HG02840 (cell line): ENCODE measurements around the gene SPTSSB.

Experiments
- ATAC-seq: cut with Tn5 transposase; IDR thresholded peaks from one replicate; pipeline ENCODE4 v1.9.1; 2021; ENCODE audit warnings: mild to moderate bottlenecking, moderate library complexity, moderate number of reproducible peaks; ENCODE audit not compliant: unreplicated experiment, low FRiP score

SPTSSB gene

DNA sequence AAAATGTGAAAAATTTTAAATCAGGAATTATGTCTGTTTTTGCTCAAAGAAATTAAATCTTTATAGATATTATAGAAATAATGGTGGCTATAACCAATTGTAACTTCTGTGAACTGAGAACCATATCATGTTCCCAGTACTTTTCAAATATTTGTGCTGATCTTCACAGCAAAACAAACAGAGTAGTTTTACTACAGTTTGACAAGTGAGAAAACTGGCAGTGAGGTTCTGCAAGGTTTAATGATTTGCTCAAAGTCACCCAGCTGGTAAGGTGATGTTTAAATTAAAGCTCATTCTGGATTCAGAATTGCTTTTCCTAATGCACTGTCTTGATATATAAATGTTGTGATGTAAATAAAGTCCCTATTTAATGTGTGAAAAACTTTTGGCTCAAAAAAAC lies 22.0 kb upstream of the SPTSSB start:
- ATAC-seq = no peak

DNA sequence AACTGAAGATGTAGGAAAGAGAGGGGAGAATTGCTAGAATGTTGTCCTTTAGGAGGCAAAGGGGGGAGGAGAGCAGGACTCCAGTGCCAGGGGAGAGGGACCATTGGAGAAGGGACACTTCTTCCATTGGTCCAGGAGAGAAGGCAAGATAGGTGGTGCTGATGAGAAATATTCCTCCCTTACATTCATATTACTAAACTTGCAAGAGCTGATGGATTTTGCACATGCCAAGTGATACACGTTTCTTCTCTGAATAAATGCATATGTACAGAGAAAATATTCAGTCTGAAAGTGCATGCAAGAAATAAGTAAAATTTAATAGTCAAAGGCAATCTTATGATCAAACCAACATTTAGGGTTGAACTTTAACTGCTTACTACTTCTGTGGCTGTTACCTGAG lies 21.5 kb upstream of the SPTSSB start:
- no peak for ATAC-seq

DNA sequence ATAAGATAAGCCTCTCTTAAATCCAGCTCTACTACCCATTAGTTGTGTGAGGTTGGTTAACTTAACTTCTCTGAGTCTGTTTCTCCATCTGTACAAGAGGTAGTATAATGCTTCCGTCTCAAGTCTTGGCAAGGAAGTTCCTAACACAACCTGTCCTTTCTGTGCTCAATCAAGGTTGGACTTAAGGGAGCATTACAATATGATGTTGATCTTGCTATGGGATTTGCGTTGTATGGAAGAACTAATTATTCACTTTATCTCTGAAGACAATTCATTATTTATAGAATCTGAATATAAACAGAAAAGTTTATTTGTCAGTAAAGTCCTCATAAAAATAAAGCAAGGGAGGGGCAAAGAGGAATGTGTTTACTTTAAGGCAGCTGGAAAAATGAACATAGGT lies 18.9 kb upstream of the SPTSSB start:
- ATAC-seq = no peak

DNA sequence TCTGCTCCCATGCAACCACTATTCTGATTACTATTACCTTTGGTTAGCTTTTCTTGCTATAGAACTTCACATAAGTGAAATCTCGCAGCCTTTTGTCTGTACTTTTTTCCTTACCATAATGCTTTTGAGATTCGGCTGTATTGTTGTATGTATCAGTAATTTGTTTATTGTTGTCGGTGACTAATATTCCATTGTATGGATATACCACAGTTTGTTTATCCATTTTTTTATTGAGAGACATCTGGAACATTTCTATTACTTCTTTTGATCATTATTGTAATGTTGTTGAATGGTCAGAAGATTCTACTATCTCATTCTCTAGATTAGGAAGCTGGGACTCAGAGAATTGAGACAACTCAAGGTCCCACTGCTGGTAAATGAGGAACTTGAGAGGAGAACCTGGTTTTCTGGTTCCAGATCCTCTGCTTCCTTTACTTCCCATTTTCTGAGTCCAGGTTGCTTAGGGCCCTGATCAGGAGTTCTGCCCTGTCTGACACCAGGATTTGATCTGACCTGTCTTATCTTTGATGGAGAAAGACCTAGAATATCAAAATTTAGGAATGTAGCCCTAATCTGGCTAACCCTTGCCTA lies 18.2 kb upstream of the SPTSSB start:
- no peak for ATAC-seq

DNA sequence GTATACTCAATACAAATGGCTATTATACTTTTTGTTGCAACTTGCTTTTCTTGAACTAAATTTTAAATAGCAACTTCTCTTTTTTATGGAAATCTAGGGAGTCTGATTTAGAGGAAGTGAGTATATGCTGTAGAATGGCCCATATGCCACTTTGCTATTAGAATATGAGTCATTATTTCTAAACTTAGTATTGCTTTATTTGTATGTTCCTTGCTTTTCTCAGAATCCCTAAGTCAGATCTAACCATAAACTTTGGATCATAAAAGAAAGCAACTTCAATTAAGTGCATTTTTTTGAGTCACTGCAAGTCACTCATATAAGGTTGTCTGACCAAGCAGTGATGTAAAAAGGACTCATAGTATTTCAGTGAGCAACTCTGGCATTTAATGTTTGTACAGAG lies 17.5 kb upstream of the SPTSSB start:
- ATAC-seq = no peak

DNA sequence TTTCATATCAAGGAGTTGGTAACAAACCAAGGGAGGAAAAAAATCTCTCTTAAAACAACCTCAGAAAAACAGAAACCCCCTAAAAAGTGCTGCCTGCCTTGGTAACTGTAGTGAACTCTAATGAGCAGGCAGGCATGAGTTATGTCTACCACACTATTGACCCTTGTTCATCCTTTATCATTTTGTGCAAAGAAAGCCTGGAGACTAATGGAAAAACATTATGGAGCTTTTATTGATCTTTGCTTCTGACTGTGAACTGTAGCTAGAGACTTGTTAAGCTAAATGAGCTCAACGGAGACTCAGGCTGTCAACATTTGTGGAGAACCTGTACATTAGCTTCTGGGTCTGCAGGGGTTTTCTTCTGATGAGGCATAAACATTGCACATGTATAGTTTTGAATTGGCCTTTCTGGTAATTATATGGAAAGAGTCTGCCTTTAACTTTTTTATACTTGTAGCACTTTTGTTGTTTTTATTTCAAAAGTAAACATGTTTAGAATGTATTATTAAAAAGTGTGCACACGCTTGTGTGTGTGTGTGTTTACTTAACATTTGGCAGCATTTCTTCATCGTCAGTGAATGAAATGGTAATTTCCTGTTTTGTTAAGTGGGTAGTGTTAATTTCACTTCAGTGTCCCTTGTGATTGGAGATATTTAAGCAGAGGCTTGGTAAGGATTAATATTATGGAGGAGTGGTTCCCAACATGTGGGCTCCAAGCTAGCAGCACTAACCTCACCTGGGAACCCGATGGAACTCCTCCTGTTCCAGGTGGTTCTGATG lies 15.9 kb upstream of the SPTSSB start:
- no peak for ATAC-seq

DNA sequence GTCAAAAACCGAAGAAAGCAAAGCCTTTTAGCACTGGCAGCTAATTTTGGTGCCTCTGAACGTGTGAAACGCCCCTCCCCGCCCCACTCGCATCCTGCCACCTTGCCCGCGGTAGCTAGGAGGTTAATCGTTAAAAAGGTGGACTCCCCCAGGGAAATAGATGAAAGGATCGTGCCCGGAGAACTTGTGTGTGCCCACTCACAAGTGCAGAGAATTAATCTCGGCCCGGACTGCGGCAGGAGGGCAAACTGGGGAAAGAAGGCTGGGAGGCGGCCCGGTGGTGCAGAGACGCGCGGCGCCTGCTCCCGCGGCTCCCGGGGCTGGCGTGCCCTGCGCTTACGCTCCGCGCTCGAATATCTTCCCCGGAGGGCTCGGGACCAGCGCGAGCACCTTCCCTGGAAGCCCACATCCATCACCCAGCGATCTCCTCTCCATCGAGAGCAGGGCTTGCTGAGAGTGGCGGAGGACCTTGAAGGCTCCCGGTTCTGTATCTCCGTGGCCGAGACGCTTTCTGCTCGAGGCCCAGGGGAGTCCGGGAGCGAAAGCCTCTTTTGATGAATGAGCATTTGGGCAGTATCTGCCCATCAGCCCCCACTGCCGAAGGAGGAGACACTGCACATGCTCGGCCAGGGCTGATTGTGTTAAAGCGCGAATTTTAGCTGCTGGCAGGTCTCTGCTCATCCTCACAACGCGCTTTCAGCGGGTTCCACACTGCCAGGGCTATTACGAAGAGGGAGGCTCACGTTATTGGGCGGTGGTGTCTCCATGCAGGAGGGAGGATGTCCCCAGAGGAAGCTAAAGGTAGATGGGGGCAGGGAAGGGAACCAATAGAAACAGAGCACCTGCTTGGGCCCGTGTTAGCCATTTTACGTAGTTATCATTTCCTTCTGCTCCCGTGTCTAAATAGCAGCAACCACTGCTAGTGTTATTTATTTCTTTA lies 1.3 kb upstream of the SPTSSB start:
- no peak for ATAC-seq

DNA sequence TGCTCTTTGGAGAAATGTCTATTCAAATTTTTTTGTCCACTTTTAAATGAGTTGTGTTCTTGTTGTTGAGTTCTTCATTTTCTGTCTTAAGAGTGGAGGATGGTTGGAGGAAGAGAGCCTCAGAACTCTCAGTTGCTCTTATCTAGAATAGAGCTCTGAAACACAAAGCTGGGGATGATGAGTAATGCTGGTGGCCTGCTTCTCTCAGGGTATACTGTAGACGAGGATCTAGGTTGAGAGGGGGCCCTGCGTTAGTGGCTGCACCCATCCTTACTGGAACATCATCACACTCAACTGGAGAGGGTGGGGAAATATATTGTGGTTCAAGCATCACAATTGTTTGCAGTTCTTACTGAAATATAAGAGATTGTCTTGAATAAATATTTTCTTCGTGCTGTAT lies 1.8 kb downstream of the SPTSSB start:
- no peak for ATAC-seq

DNA sequence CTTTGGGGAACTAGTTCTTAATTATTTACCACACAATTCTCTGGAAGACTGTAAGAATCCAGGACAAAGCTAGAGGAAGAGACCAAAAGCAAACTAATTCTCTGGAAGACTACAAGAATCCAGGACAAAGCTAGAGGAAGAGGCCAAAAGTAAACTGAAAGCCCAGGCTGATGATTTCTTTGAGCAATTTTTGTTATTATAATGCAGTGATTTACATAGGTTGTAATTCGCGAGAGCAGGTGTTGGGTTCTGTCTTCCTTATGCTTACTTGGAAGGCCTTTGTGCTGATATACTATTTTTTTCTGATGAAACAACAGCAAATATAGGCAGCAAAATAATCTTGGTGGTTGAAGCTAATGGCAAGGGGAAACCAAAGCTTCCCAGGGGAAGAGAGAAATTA lies 5.2 kb downstream of the SPTSSB start:
- ATAC-seq = no peak

DNA sequence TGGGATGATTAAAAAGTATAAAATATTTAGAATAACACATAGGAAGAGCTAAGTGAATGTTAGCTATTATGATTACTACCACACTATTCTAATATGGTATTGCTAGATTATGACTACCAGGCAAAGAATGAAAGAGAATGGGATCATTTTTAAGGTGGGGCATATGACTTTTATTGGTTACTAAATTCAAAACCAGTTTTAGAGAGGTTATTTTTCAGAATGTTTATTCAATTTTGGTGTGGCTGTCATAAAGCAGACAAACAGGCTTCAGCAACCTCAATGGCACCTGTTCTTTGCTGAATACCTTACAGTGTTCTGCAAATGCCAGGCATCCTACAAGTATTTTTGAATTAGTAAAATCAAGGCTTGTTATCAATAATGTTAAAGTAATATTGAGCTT lies 12.8 kb downstream of the SPTSSB start:
- no peak for ATAC-seq

DNA sequence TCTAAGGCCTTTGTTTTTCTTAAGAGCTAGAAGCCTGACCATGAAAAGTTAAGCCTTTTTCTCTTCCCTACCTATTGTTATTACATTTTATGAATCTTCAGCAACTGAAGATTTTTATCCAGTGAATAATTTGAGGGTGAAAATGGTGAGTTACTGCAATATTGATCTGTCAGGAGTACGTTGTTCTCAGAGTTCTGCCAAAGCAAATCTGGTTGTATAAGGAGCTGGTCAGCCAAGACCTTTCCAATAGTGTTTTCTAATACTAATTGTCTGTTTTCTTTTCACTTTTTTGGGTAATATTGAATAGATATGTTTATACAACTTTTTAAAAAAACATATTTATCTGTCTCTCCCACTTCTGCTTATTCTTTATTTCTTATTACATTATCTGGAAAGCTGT lies 15.0 kb downstream of the SPTSSB start:
- no peak for ATAC-seq

DNA sequence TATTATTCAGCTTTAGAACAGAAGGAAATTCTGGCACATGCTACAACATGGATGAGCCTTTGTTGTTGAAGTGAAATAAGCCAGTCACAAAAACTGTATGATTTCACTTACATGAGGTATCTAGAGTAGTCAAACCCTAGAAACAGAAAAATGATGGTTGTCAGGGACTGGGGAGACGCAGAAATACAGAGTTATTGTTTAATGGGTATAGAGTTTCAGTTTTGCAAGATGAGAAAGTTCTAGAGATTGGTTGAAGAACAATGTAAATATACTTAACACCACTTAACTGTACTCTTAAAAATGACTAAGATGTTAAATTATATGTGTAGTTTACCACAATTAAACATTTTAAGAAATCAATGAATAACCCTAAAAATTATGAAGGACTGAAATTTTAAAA lies 15.8 kb downstream of the SPTSSB start:
- ATAC-seq = no peak

DNA sequence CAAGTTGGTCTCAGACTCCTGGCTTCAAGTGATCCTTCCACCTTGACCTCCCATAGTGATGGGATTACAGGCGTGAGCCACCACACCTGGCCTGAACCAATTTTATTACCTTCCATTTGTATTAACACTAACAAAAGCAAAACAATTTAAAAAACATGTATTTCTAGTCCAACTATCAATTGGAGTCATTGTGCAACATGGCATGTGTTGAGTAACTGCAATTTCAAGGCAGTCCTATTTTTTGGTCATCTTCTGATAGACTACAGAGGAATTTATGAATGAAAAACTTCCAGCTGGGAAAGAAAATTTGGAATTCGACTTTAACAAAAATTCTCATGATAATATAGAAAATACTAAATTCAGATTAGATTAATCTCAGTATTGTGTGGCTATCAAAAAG lies 16.8 kb downstream of the SPTSSB start:
- ATAC-seq = no peak

DNA sequence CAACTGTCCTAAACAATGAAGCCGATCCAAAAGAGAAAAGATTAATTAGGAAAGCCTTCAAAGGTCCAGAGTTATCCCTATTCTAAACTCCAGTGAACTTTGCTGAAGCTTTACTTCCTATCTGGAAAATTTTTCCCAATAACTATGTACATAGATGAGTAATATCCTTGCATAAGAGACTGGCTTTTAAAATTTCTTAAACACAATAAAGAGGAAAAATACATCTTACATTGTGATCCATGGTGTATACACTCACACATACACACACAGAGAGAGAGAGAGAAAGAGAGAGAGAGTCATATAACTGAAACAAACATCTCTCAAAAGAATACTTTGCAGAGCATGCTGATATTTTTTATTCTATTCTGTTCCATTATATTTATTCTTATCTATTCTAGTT lies 20.0 kb downstream of the SPTSSB start:
- no peak for ATAC-seq

DNA sequence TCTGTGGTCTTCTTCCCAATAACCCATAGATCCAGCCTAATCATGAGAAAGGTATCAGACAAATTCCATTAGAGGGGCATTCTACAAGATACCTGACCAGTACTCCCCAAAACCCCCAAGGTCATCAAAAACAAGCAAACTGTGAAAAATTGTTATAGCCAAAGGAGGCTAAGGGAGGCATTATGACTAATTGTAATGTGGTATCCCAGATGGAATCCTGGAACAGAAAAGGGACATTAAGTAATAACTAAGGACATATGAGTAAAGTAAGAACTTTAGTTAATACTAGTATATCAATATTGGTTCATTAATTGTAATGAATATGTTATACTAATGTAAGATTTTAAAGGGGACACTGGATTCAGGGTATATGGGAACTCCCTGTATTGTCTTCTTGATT lies 20.4 kb downstream of the SPTSSB start:
- ATAC-seq = no peak

DNA sequence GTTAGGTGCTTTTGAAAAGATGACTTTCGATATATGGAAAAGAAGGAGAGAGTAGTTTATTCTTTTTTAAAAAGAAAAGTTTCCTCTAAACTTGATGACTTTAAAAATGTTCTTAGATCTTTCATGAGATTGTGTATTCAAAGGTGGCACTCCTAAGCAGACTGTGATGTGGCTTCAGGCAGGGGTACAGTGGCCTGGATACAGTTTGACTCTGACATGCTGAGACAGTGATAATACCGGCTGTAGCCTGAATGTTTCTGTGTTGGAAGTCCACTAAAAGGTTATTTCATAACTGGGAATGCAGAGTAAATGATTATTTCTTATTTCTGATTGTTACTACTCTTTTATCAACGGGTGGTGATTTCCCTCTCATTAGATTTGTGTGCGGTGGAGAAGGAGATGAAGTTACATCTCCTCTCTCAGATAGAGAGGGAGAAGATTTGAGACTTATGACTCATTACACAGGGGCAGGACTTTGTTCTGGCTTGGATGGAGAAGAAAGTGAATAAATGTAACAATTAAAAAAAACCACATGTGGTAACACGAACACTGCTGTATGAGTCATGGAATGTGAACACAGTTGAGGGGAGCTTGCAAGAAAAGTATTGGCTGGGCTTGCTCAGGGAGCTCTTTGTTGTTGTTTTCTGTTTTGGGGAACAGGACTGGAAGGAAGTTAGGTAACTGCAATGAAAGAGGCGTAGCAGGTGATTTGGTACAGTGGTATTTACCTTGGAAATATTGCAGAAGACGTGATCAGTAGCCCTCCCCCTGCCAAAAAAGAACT lies 21.6 kb downstream of the SPTSSB start:
- no peak for ATAC-seq

DNA sequence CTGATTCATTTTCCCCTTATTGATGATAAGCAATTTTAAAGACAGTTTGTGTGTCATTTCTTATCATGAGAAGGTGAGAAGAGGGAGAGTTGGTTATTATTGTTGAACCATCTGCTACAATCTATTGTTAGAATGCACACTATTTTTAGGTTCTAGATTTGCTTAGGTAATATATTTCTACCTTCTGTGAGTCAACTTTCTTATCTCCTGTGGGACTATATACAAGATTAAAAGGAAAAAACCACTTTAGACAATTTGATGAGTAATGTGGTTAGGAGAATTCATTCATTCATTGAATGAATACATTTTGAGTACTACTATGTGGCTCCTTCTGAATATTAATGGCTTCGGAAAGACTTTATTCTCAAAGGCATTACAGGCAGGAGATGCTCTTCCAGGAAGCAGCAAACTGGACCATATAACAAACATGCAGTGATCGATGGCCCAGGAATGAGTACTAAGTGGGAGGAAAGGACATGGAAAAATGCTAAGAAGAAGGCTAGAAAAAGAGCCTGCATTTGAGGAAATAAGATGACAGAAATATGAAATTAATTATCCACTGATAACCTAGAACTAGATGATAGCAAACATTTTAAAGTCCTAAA lies 22.4 kb downstream of the SPTSSB start:
- ATAC-seq = no peak

DNA sequence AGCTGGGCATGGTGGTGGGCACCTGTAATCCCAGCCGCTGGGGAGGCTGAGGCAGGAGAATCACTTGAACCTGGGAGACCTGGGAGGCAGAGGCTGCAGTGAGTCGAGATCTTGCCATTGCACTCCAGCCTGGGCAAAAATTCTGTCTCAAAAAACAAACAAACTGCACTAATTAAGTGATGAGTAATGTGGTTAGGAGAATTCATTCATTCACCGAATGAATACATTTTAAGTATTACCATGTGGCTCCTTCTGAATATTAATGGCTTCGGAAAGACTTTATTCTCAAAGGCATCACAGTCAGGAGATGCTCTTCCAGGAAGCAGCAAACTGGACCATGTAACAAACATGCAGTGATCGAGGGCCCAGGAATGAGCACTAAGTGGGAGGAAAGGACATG lies 23.6 kb downstream of the SPTSSB start:
- ATAC-seq = no peak

DNA sequence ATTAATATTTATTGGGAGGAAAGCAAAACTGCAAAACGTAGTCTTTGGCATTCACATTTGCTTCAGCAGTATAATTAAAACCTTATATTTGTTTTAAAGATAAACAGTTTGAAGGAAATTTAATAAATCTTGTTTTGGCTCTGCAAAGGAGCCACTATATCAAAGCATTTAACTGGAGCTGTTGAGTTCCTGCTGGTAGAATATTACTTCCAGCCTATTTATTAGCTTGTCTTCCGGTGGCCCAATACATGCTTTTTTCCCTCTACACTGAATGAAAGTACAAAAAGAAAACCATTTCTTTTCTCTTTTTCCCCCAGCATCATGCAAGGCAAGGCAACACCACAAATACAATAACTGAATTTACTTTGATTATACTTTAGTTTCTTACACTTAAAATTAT lies 26.3 kb downstream of the SPTSSB start:
- ATAC-seq = no peak

DNA sequence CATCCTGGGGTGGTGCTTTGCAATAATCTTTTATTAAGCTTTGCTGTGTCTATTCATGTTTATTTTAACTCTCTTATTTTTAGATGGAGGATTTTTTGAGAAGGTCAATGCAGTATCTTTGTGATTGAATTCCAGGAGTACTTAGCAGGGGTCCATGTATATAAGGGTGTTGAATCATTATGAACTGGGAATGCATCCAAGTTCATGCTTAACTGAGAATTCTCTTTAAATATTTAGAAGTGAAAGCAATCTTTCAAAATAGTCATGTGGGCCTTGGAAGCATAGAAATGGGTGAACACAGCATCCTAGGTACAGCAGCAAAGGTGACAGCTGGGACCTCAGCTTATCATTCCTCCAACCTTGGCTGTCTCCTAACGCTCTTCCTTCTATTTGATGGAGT lies 27.3 kb downstream of the SPTSSB start:
- no peak for ATAC-seq
